Kidney glomerular epithelial cell (primary cell): Measurements from ENCODE around the gene ME3.
A peak's percentile ranks its signal among the peaks of the same experiment; 100 is the strongest.
"Not testable (repeated sequence)": the region's sequence is repeated elsewhere in the genome, so short reads cannot be mapped to it uniquely, and the experiment has no call there.

Experiments used
- DNase-seq: peaks from one replicate; lab custom pipeline; 2025; lab: John Stamatoyannopoulos, UW

The ME3 gene

GRCh38 chr11:86620891-86621521, 51.4 kb downstream of the ME3 start:
- no peak for DNase-seq

- not testable (repeated sequence) for DNase-seq
Measured at GRCh38 chr11:86619428-86619827, 53.0 kb downstream of the ME3 start.

GRCh38 chr11:86617502-86617901, 54.9 kb downstream of the ME3 start:
- no peak for DNase-seq

GRCh38 chr11:86615487-86615886, 56.9 kb downstream of the ME3 start:
- no peak for DNase-seq

- no peak for DNase-seq
Measured at GRCh38 chr11:86610559-86611341, 61.7 kb downstream of the ME3 start.

GRCh38 chr11:86608251-86608799, 64.1 kb downstream of the ME3 start:
- DNase-seq, result peak; percentile 73

GRCh38 chr11:86606836-86607481, 65.5 kb downstream of the ME3 start:
- peak; percentile 23 for DNase-seq

GRCh38 chr11:86606270-86606835, 66.1 kb downstream of the ME3 start:
- no peak for DNase-seq

GRCh38 chr11:86596861-86597586, 75.4 kb downstream of the ME3 start:
- no peak for DNase-seq

GRCh38 chr11:86595955-86596354, 76.5 kb downstream of the ME3 start:
- no peak for DNase-seq

- no peak for DNase-seq
Measured at GRCh38 chr11:86595451-86595850, 77.0 kb downstream of the ME3 start.

GRCh38 chr11:86594746-86595145, 77.7 kb downstream of the ME3 start:
- peak; percentile 75 for DNase-seq

- no peak for DNase-seq
Measured at GRCh38 chr11:86593833-86594232, 78.6 kb downstream of the ME3 start.

GRCh38 chr11:86592659-86593451, 79.6 kb downstream of the ME3 start:
- peak; percentile 97 for DNase-seq

- peak; percentile 60 for DNase-seq
Measured at GRCh38 chr11:86592047-86592591, 80.3 kb downstream of the ME3 start.

GRCh38 chr11:86591631-86592030, 80.8 kb downstream of the ME3 start:
- no peak for DNase-seq

- no peak for DNase-seq
Measured at GRCh38 chr11:86589856-86590589, 82.4 kb downstream of the ME3 start.

- no peak for DNase-seq
Measured at GRCh38 chr11:86589204-86589603, 83.2 kb downstream of the ME3 start.

- peak; percentile 65 for DNase-seq
Measured at GRCh38 chr11:86588566-86589090, 83.8 kb downstream of the ME3 start.
